HCT116 (cell line): Measurements from ENCODE around the gene S100A7.

Experiments
- CTCF ChIP-seq, 3 experiments: fragments of 200-600 bp in 1 of 3; sonication (generic) in 1 of 3; IDR thresholded peaks in 2 of 3; conservative IDR thresholded peaks in 1 of 3; 2 replicates each; pipeline ENCODE4 v1.5.1; 2012 to 2017; ENCODE audit warnings: low read depth in 2 of 3, low read length in 2 of 3, antibody characterized with exemption in 1 of 3, borderline replicate concordance in 1 of 3, control low read depth in 1 of 3, mild to moderate bottlenecking in 1 of 3, mixed read lengths in 1 of 3, mixed run types in 1 of 3, moderate library complexity in 1 of 3; ENCODE audit not compliant: insufficient read depth in 1 of 3
- JUND ChIP-seq: IDR thresholded peaks from 2 replicates; pipeline ENCODE4 v1.6.1; 2012
- SP1 ChIP-seq: IDR thresholded peaks from 2 replicates; pipeline ENCODE4 v1.6.1; 2012; ENCODE audit warnings: low read depth

GRCh38 chr1:153498746-153499145 is 38.3 kb upstream of the S100A7 start:
- no peak for TF ChIP-seq SP1
- TF ChIP-seq JUND: no peak
- no peak for TF ChIP-seq CTCF (IDR thresholded peaks at IDR 0.05 in 2 of 3, conservative IDR thresholded peaks at IDR 0.05 in 1 of 3; ENCODE audit: borderline replicate concordance in 1 of 3, insufficient read depth in 1 of 3, low read depth in 2 of 3, low read length in 2 of 3)
